ENCODE measurements around the gene NPHS1.

GRCh38 chr19:35777961-35778360, 74.3 kb downstream of the NPHS1 start:
- TF ChIP-seq EZH2 (IDR thresholded peaks at IDR 0.05): no peak
- no peak for TF ChIP-seq POLR2AphosphoS5 (IDR thresholded peaks at IDR 0.05; ENCODE audit: borderline replicate concordance, low read depth, low read length)

All from SK-N-MC (cell line).